ENCODE results near the gene COA8.

The COA8 gene, protein sequence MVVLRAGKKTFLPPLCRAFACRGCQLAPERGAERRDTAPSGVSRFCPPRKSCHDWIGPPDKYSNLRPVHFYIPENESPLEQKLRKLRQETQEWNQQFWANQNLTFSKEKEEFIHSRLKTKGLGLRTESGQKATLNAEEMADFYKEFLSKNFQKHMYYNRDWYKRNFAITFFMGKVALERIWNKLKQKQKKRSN

GRCh38 chr14:103562429-103563225 is at the start of gene COA8, which contains the start of gene BAG5:
Gene COA8 (plus strand): TSS chr14:103562960. CDS start chr14:103563002, 42 bp downstream.
Gene BAG5 (minus strand): TSS chr14:103562657. CDS start chr14:103561164, 1,493 bp downstream.
- Histone ChIP-seq H3K4me1 (ENCODE audit: control insufficient read depth, insufficient read depth, low read length) (peaks cover 20% of the 10 kb centered on the region), H3K27me3 (ENCODE audit: control insufficient read depth, insufficient read depth, low read length) (no peaks in the 10 kb centered on the region)

DNA sequence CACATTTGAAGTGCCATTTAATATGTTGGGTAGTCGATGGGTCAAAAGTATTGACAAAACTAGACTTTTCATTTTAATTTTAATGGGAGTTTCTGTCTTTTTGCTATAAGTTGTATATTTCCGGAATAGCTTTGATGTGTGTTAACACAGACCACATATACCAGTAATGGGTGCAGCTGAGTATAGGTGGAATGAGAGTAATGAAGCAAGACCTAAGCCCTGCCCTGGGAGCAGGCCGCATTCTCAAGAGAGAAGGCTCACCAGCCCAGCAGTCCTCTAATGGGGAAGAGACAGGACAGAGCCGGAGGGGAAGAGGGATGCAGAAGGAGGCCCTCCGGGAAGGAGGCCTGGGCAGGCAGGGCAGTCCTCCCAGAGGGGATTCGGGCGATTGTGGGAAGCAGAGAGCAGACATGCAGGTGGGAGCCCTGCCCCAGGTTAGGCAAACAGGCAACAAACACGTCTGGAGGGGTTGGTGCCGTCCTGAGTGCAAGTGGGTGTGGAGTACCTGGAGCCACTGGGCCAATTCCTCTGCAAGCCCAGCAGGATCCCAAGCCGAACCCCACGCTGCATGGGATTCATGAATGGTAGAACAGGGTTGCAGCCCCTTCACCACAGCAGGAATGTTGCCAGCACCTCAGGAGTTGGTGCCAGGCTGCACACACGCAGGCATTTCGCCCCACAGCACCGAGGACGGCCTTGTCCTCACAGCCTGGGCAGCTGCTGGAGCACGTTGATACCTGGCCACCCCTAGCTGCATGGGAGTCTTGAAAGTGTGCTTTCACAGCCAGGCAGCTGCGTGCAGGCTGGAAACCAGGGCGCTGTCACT is 48.0 kb upstream of the COA8 start:
- H3K4me3 ChIP-seq (ENCODE audit: low read length), result no peak overlapping the region

More at GRCh38 chr14:103562429-103563225, at the start of gene COA8, which contains the start of gene BAG5:
- H3K27ac ChIP-seq (ENCODE audit: low read depth, low read length), result peak within 1 kb of the TSS; percentile 95
- H3K4me3 ChIP-seq (ENCODE audit: low read length), result peak within 1 kb of the TSS; percentile 94
- H3K36me3 ChIP-seq (ENCODE audit: control insufficient read depth, insufficient read depth, low read length), result peaks cover 2% of the 10 kb centered on the region
- peak within 1 kb of the TSS; percentile 86 for H3K9ac ChIP-seq (ENCODE audit: low read length)

GRCh38 chr14:103516426-103517173 is 46.2 kb upstream of the COA8 start:
- Histone ChIP-seq H3K4me1 (ENCODE audit: control insufficient read depth, insufficient read depth, low read length) (peaks cover 42% of the 10 kb centered on the region), H3K9ac (ENCODE audit: low read length) (no peak overlapping the region), H3K36me3 (ENCODE audit: control insufficient read depth, insufficient read depth, low read length) (peaks cover 4% of the 10 kb centered on the region), H3K27ac (ENCODE audit: low read depth, low read length) (no peak overlapping the region), H3K4me3 (ENCODE audit: low read length) (no peak overlapping the region), H3K27me3 (ENCODE audit: control insufficient read depth, insufficient read depth, low read length) (no peaks in the 10 kb centered on the region)

More for the DNA sequence above, 48.0 kb upstream of the COA8 start:
- Histone ChIP-seq H3K9ac (ENCODE audit: low read length) (no peak overlapping the region), H3K4me1 (ENCODE audit: control insufficient read depth, insufficient read depth, low read length) (peaks cover 36% of the 10 kb centered on the region), H3K27me3 (ENCODE audit: control insufficient read depth, insufficient read depth, low read length) (no peaks in the 10 kb centered on the region), H3K27ac (ENCODE audit: low read depth, low read length) (no peak overlapping the region), H3K36me3 (ENCODE audit: control insufficient read depth, insufficient read depth, low read length) (peaks cover 3% of the 10 kb centered on the region)

- Histone ChIP-seq H3K27ac (ENCODE audit: low read depth, low read length) (peak overlapping the region; percentile 90), H3K4me3 (ENCODE audit: low read length) (no peak overlapping the region), H3K27me3 (ENCODE audit: control insufficient read depth, insufficient read depth, low read length) (no peaks in the 10 kb centered on the region), H3K36me3 (ENCODE audit: control insufficient read depth, insufficient read depth, low read length) (peaks cover 4% of the 10 kb centered on the region), H3K9ac (ENCODE audit: low read length) (no peak overlapping the region), H3K4me1 (ENCODE audit: control insufficient read depth, insufficient read depth, low read length) (peaks cover 42% of the 10 kb centered on the region)
Measured at GRCh38 chr14:103517174-103517566, 45.6 kb upstream of the COA8 start.

- no peaks in the 10 kb centered on the region for H3K27me3 ChIP-seq (ENCODE audit: control insufficient read depth, insufficient read depth, low read length)
- peaks cover 4% of the 10 kb centered on the region for H3K36me3 ChIP-seq (ENCODE audit: control insufficient read depth, insufficient read depth, low read length)
- no peak overlapping the region for H3K4me3 ChIP-seq (ENCODE audit: low read length)
- no peak overlapping the region for H3K9ac ChIP-seq (ENCODE audit: low read length)
- peaks cover 36% of the 10 kb centered on the region for H3K4me1 ChIP-seq (ENCODE audit: control insufficient read depth, insufficient read depth, low read length)
- peak overlapping the region; percentile 90 for H3K27ac ChIP-seq (ENCODE audit: low read depth, low read length)
Measured at GRCh38 chr14:103517721-103518421, 44.9 kb upstream of the COA8 start.

DNA sequence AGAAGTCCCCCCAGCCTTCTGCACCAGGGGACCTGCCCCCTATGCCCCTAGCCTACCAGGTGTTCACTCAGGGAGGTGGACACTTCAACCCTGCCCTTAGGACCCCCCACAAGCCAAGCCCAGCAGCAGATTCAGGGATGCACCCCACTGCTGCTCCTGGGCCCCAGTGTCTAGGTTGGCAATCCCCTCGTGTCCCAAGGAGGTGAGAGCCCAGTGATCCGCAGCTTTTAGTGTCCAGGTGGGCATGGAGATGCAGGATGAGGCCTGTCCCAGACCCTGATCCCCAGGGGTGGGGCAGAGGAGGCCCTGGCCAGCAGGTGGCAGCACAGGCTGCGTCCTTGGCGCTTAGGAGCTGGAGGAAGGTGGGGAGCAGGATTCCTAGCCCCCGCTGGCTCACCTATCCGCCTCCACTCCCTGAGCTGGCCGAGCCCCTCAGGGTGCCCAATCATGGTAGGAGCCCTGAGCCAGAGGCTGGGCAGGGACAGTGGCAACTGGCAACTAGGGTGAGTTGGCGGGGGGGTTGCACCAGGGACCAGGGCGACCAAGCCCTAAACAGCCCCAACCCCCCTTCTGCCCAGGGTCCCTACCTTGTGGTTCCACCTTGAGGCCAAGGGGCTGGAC is 44.2 kb upstream of the COA8 start:
- H3K36me3 ChIP-seq (ENCODE audit: control insufficient read depth, insufficient read depth, low read length), result peaks cover 4% of the 10 kb centered on the region
- H3K9ac ChIP-seq (ENCODE audit: low read length), result no peak overlapping the region
- no peak overlapping the region for H3K4me3 ChIP-seq (ENCODE audit: low read length)
- H3K27ac ChIP-seq (ENCODE audit: low read depth, low read length), result peak overlapping the region; percentile 90
- H3K4me1 ChIP-seq (ENCODE audit: control insufficient read depth, insufficient read depth, low read length), result peaks cover 29% of the 10 kb centered on the region
- H3K27me3 ChIP-seq (ENCODE audit: control insufficient read depth, insufficient read depth, low read length), result no peaks in the 10 kb centered on the region

DNA sequence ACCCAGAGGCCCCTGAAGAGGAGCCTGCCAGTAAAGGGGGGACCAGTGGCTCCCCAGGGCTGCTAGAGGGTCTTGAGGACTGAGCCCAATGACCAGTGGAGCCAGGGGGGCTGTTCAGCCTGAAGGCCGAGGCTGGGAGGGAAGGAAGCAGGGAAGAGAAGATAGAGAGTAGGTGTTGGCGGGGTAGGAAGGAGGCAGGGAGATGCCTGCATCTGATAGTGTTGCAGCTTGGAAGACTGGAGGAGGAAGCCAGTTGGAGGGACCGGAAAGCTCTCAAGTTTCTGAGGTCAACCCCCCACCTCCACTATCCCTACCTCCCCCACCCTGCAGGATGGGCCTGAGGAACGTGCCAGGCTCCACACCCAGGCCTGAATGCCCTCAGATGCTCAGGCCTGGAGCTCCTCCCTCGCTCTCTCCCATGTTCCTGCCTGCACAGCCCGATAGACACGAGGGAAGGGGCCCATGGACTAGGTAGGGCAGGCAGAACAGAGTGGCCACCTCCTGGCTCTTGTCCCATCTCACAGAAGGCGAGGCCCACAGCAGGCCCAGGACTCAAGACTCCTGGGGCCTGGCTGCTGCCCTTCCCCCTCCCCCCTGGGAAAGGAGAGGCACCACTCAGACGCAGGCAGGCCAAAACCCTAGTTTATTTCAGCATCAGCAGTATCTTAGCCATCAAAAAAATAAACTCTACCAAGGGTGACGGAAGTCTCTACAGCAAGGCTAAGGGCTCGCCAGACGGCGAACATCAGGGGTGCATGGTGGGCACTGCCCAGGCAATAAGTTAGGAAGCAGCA is 43.5 kb upstream of the COA8 start:
- Histone ChIP-seq H3K4me3 (ENCODE audit: low read length) (peak overlapping the region; percentile 83), H3K36me3 (ENCODE audit: control insufficient read depth, insufficient read depth, low read length) (peaks cover 4% of the 10 kb centered on the region), H3K4me1 (ENCODE audit: control insufficient read depth, insufficient read depth, low read length) (peaks cover 24% of the 10 kb centered on the region), H3K9ac (ENCODE audit: low read length) (no peak overlapping the region), H3K27ac (ENCODE audit: low read depth, low read length) (peak overlapping the region; percentile 90), H3K27me3 (ENCODE audit: control insufficient read depth, insufficient read depth, low read length) (no peaks in the 10 kb centered on the region)

- Histone ChIP-seq H3K27ac (ENCODE audit: low read depth, low read length) (peak overlapping the region; percentile 90), H3K9ac (ENCODE audit: low read length) (no peak overlapping the region), H3K4me3 (ENCODE audit: low read length) (peak overlapping the region; percentile 83), H3K4me1 (ENCODE audit: control insufficient read depth, insufficient read depth, low read length) (peaks cover 27% of the 10 kb centered on the region), H3K27me3 (ENCODE audit: control insufficient read depth, insufficient read depth, low read length) (no peaks in the 10 kb centered on the region), H3K36me3 (ENCODE audit: control insufficient read depth, insufficient read depth, low read length) (peaks cover 4% of the 10 kb centered on the region)
Measured at GRCh38 chr14:103519837-103520212, 42.9 kb upstream of the COA8 start.

DNA sequence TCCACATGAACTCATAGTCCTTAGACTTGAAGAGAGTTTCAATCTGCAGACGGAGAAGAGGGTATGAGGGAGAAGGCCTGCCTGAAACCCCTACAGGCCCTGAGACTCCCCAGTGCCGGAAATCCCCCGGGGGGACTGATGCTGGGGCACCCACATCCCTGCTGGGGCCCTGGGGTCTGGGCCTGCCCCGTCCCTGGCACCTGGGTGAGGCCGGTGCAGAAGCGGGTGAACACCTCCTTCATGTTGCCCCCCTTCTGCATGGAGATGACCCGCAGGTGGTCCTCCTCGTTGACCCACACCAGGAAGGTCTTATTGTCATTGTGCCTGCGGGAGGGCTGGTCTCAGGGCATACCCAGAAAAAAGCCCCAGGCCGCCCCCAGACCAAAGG is 42.5 kb upstream of the COA8 start:
- H3K27ac ChIP-seq (ENCODE audit: low read depth, low read length), result peak overlapping the region; percentile 90
- peaks cover 4% of the 10 kb centered on the region for H3K36me3 ChIP-seq (ENCODE audit: control insufficient read depth, insufficient read depth, low read length)
- no peak overlapping the region for H3K9ac ChIP-seq (ENCODE audit: low read length)
- peaks cover 27% of the 10 kb centered on the region for H3K4me1 ChIP-seq (ENCODE audit: control insufficient read depth, insufficient read depth, low read length)
- no peaks in the 10 kb centered on the region for H3K27me3 ChIP-seq (ENCODE audit: control insufficient read depth, insufficient read depth, low read length)
- peak overlapping the region; percentile 83 for H3K4me3 ChIP-seq (ENCODE audit: low read length)

DNA sequence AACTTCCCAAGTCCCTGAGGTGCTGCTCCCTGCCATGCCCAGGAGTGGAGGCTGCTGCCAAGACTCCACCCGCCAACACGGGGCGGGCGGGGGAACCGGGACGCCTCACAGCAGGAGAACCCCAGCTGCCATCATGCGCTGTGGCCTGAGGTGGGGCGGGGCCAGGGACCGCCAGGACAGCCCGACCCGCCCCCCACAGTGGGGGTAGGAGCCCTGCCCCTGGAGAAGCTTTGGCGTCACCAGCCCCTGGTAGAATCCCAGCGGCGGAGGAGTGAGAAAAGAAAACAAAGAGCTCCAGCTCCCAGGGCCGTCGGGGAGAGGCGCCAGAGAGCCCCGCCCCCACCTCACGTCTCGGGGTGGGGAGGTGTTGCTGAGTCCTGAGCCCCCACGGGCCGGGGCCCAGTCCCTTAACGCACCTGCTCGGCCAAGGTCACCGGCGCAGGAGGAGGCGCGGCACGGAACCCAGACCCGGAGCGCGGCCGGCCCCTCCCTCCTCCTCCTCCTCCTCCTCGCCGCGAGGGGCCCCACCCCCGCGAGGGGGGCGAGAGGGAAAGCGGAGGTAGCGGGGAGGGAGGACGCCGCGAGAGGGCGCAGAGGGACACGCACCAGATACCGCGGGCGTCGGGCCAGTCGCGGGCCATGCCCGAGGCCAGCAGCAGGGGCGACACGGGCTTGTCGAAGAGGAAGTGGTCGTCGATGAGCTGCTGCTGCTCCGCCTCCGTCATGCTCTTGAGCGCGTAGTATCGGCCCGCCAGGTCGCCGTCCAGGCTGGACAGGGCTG is 41.9 kb upstream of the COA8 start:
- Histone ChIP-seq H3K4me1 (ENCODE audit: control insufficient read depth, insufficient read depth, low read length) (peaks cover 27% of the 10 kb centered on the region), H3K9ac (ENCODE audit: low read length) (no peak overlapping the region), H3K27me3 (ENCODE audit: control insufficient read depth, insufficient read depth, low read length) (no peaks in the 10 kb centered on the region), H3K27ac (ENCODE audit: low read depth, low read length) (peak overlapping the region; percentile 90), H3K4me3 (ENCODE audit: low read length) (peak overlapping the region; percentile 83), H3K36me3 (ENCODE audit: control insufficient read depth, insufficient read depth, low read length) (peaks cover 4% of the 10 kb centered on the region)

All from rectal smooth muscle tissue (tissue), 1 donor.